K562 (cell line): ENCODE data around the gene TARBP2.

Experiments
- ARID2 ChIP-seq: fragments of 450-650 bp; IDR thresholded peaks from 2 replicates; pipeline ENCODE4 v1.6.1; 2017; ENCODE audit warnings: antibody characterized with exemption, mild to moderate bottlenecking
- ATF7 ChIP-seq: fragments of 450-650 bp; IDR thresholded peaks from 2 replicates; pipeline ENCODE4 v1.7.1; 2014; ENCODE audit warnings: mild to moderate bottlenecking, moderate library complexity
- BACH1 ChIP-seq: fragments of 200-800 bp; sonication (Bioruptor generic); IDR thresholded peaks from 2 replicates; pipeline ENCODE4 v1.6.1; 2016; ENCODE audit warnings: missing genetic modification characterization, missing compliant biosample characterization
- CHD2 ChIP-seq: IDR thresholded peaks from 2 replicates; pipeline ENCODE4 v1.6.1; 2011; ENCODE audit warnings: low read depth, low read length
- ELF4 ChIP-seq: fragments of 450-650 bp; formaldehyde crosslinking; IDR thresholded peaks from 2 replicates; pipeline ENCODE4 v1.4.0; 2022; ENCODE audit warnings: missing genetic modification characterization
- POLR2A ChIP-seq: fragments of 450-650 bp; conservative IDR thresholded peaks from 2 replicates; pipeline ENCODE4 v1.6.1; 2016
- POLR2AphosphoS5 ChIP-seq: IDR thresholded peaks from 2 replicates; pipeline ENCODE4 v1.6.1; 2011; ENCODE audit warnings: mild to moderate bottlenecking, low read depth, low read length, moderate library complexity; ENCODE audit not compliant: control insufficient read depth, insufficient read depth
- RAD21 ChIP-seq, 2 experiments: fragments of 250-450 bp in 1 of 2; fragments of 450-650 bp in 1 of 2; sonication (Bioruptor Pico) in 1 of 2; formaldehyde crosslinking in 1 of 2; IDR thresholded peaks in 1 of 2; conservative IDR thresholded peaks in 1 of 2; 2 replicates each; pipeline versions ENCODE4 v1.4.0 to v1.8.0; 2020 to 2022; ENCODE audit warnings: mild to moderate bottlenecking in 2 of 2, moderate library complexity in 1 of 2
- RFX5 ChIP-seq: IDR thresholded peaks from 2 replicates; pipeline ENCODE4 v1.6.1; 2011; ENCODE audit warnings: low read depth, mild to moderate bottlenecking, improper control_type of control experiment, low read length
- TCF7L2 ChIP-seq: fragments of 150-350 bp; IDR thresholded peaks from 2 replicates; pipeline ENCODE4 v1.6.1; 2016; ENCODE audit warnings: low read depth, mild to moderate bottlenecking, low read length, moderate library complexity
- YY1 ChIP-seq, 3 experiments: IDR thresholded peaks; 2 replicates each; pipeline ENCODE4 v1.6.1; 2011; ENCODE audit warnings: low read length in 2 of 3, mild to moderate bottlenecking in 2 of 3, moderate library complexity in 2 of 3, borderline replicate concordance in 1 of 3, control low read depth in 1 of 3, low read depth in 1 of 3; ENCODE audit not compliant: insufficient read depth in 3 of 3, insufficient replicate concordance in 2 of 3, control insufficient read depth in 1 of 3, insufficient read length in 1 of 3; ENCODE audit errors: extremely low read depth in 1 of 3
- TF ChIP-seq, protein P1 (sequence below): sonication (generic); formaldehyde crosslinking; IDR thresholded peaks from 2 replicates; pipeline ENCODE4 v1.8.0; 2022; ENCODE audit warnings: mild to moderate bottlenecking, missing genetic modification reagents
- TF ChIP-seq, protein P2 (sequence below), 3 experiments: IDR thresholded peaks in 2 of 3; conservative IDR thresholded peaks in 1 of 3; 2 replicates each; pipeline ENCODE4 v1.5.1; 2011 to 2012; ENCODE audit warnings: low read length in 3 of 3, mild to moderate bottlenecking in 3 of 3, control low read depth in 2 of 3, improper control_type of control experiment in 1 of 3, inconsistent platforms in 1 of 3, low read depth in 1 of 3, mixed read lengths in 1 of 3, moderate library complexity in 1 of 3; ENCODE audit not compliant: insufficient read depth in 2 of 3
- TF ChIP-seq, protein P3 (sequence below): sonication (generic); formaldehyde crosslinking; IDR thresholded peaks from 2 replicates; pipeline ENCODE4 v1.9.0; 2022; ENCODE audit warnings: mild to moderate bottlenecking, missing genetic modification reagents

DNA sequence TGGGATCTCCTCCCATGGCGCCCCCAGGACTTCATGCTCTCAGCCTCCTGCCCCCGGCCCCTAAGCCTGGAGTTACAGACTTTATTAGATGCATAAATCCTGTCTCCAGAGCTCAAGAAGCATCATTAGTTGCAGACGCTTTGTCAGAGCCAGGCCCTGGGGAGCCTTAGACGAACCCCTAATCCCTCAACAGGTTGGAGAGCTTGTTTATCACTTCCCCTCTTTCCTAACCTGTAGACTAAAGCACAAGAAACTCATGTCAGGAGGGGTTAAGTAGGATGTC, 6.5 kb downstream of the TARBP2 start:
- TF ChIP-seq ELF4 (CRISPR knock-in tag) (no peak), BACH1 (tag) (no peak), ARID2 (no peak), YY1 (IDR thresholded peaks at IDR 0.05; ENCODE audit: borderline replicate concordance in 1 of 3, control insufficient read depth in 1 of 3, extremely low read depth in 1 of 3, insufficient read depth in 3 of 3, insufficient read length in 1 of 3, insufficient replicate concordance in 2 of 3, low read depth in 1 of 3, low read length in 2 of 3) (no peak), POLR2A (no peak), RFX5 (no peak), ATF7 (no peak), RAD21 (CRISPR knock-in tag; conservative IDR thresholded peaks at IDR 0.05 in 1 of 2, IDR thresholded peaks at IDR 0.05 in 1 of 2) (no peak), TCF7L2 (no peak), CHD2 (no peak), POLR2AphosphoS5 (no peak)
- TF ChIP-seq, protein P1, sequence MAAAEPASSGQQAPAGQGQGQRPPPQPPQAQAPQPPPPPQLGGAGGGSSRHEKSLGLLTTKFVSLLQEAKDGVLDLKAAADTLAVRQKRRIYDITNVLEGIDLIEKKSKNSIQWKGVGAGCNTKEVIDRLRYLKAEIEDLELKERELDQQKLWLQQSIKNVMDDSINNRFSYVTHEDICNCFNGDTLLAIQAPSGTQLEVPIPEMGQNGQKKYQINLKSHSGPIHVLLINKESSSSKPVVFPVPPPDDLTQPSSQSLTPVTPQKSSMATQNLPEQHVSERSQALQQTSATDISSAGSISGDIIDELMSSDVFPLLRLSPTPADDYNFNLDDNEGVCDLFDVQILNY (CRISPR knock-in tag), result no peak
- TF ChIP-seq, protein P2, sequence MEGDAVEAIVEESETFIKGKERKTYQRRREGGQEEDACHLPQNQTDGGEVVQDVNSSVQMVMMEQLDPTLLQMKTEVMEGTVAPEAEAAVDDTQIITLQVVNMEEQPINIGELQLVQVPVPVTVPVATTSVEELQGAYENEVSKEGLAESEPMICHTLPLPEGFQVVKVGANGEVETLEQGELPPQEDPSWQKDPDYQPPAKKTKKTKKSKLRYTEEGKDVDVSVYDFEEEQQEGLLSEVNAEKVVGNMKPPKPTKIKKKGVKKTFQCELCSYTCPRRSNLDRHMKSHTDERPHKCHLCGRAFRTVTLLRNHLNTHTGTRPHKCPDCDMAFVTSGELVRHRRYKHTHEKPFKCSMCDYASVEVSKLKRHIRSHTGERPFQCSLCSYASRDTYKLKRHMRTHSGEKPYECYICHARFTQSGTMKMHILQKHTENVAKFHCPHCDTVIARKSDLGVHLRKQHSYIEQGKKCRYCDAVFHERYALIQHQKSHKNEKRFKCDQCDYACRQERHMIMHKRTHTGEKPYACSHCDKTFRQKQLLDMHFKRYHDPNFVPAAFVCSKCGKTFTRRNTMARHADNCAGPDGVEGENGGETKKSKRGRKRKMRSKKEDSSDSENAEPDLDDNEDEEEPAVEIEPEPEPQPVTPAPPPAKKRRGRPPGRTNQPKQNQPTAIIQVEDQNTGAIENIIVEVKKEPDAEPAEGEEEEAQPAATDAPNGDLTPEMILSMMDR (IDR thresholded peaks at IDR 0.05 in 2 of 3, conservative IDR thresholded peaks at IDR 0.05 in 1 of 3; ENCODE audit: insufficient read depth in 2 of 3, low read depth in 1 of 3, low read length in 3 of 3), result no peak
- TF ChIP-seq, protein P3, sequence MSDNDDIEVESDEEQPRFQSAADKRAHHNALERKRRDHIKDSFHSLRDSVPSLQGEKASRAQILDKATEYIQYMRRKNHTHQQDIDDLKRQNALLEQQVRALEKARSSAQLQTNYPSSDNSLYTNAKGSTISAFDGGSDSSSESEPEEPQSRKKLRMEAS (CRISPR knock-in tag), result no peak
